Smooth muscle cell (in vitro differentiated cells): ENCODE data around the gene UNC119B. TPM values are rescaled to one million over a fixed set of nuclear protein-coding genes. Genes with fewer than 3 reads are reported as not detected.

ENCODE experiments used
- DNase-seq: peaks from one replicate; lab custom pipeline; 2025; ENCODE audit not compliant: unreplicated experiment; lab: John Stamatoyannopoulos, UW
- H2AFZ ChIP-seq: fragments of 200-600 bp; sonication (generic); 2 replicates; pipeline ENCODE4 v1.6.0; 2016; ENCODE audit warnings: antibody characterized with exemption, low read depth, mild to moderate bottlenecking
- H3F3A ChIP-seq: fragments of 200-600 bp; sonication (generic); 2 replicates; pipeline ENCODE4 v1.6.0; 2017; ENCODE audit warnings: antibody characterized with exemption, low read depth
- H3K27ac ChIP-seq: fragments of 200-600 bp; sonication (generic); 2 replicates; pipeline ENCODE4 v1.5.1; 2016; ENCODE audit warnings: low read depth, mild to moderate bottlenecking
- H3K27me3 ChIP-seq: fragments of 200-600 bp; sonication (generic); 2 replicates; pipeline ENCODE4 v1.6.1; 2016; ENCODE audit warnings: low read depth, mild to moderate bottlenecking
- H3K36me3 ChIP-seq: fragments of 200-600 bp; sonication (generic); 2 replicates; pipeline ENCODE4 v1.5.1; 2016; ENCODE audit warnings: low read depth
- H3K4me1 ChIP-seq: fragments of 200-600 bp; sonication (generic); 2 replicates; pipeline ENCODE4 v1.5.1; 2016; ENCODE audit warnings: low read depth
- H3K4me2 ChIP-seq: fragments of 200-600 bp; sonication (generic); 2 replicates; pipeline ENCODE4 v1.6.0; 2016; ENCODE audit warnings: mild to moderate bottlenecking
- H3K4me3 ChIP-seq: fragments of 200-600 bp; sonication (generic); 2 replicates; pipeline ENCODE4 v1.5.1; 2016; ENCODE audit warnings: mild to moderate bottlenecking
- H3K79me2 ChIP-seq: fragments of 200-600 bp; sonication (generic); 2 replicates; pipeline ENCODE4 v1.6.0; 2016; ENCODE audit warnings: low read depth, mild to moderate bottlenecking
- H3K9ac ChIP-seq: fragments of 200-600 bp; sonication (generic); 2 replicates; pipeline ENCODE4 v1.6.0; 2016; ENCODE audit warnings: low read depth
- H3K9me3 ChIP-seq: fragments of 200-600 bp; sonication (generic); replicated peaks from 2 replicates; pipeline ENCODE4 v1.5.1; 2016; ENCODE audit warnings: low read depth
- H4K20me1 ChIP-seq: fragments of 200-600 bp; sonication (generic); 2 replicates; pipeline ENCODE4 v1.6.0; 2016; ENCODE audit warnings: low read depth
- CTCF ChIP-seq: fragments of 200-600 bp; sonication (generic); IDR thresholded peaks from 2 replicates; pipeline ENCODE4 v1.5.1; 2017; ENCODE audit warnings: borderline replicate concordance, mild to moderate bottlenecking, antibody characterized with exemption; ENCODE audit not compliant: insufficient read depth, poor library complexity, severe bottlenecking
- WGBS: methylation state at CpG from one replicate; pipeline ENCODE4 v1.1.7; 2016; ENCODE audit warnings: low lambda C conversion rate; 5-methylcytosine and 5-hydroxymethylcytosine counted together
- polyA plus RNA-seq: library from polyadenylated mRNA; unstranded; fragments of >200 nt; fragmentation: Nextera tagmentation; extraction: Ambion mirVana; gene quantifications from 2 replicates; pipeline ENCODE4 v1.2.1, GENCODE V29; 2016
- total RNA-seq: library from RNA; depleted of rRNA; stranded (reverse); fragments of >200 nt; gene quantifications from 2 replicates; pipeline ENCODE4 v1.2.3, GENCODE V29; 2014

Gene UNC119B
- total and polyA plus RNA-seq, 2 experiments from 2014 or later: 9.8 to 18.9 TPM

GRCh38 chr12:120686690-120687577 lies 23.3 kb upstream of the UNC119B start, which contains the start of gene MLEC:
MLEC (plus strand) TSS chr12:120687149; CDS start chr12:120687297, 148 bp downstream.
- H3K79me2 ChIP-seq: peaks cover 46% of the 10 kb centered on the region
- peak within 1 kb of the TSS; percentile 81 for H2AFZ ChIP-seq
- no peaks in the 10 kb centered on the region for H3K27me3 ChIP-seq
- H3K4me3 ChIP-seq: peak within 1 kb of the TSS; percentile 73
- H3K4me1 ChIP-seq: peaks cover 19% of the 10 kb centered on the region
- no peaks in the 10 kb centered on the region for H3F3A ChIP-seq
- peak within 1 kb of the TSS; percentile 94 for H3K4me2 ChIP-seq
- WGBS: 1% methylated on average over 83 of the region's 84 CpGs
- H3K9ac ChIP-seq: peak within 1 kb of the TSS; percentile 79
- peak; percentile 96 for DNase-seq
- peak within 1 kb of the TSS; percentile 85 for H3K27ac ChIP-seq
- no peaks in the 10 kb centered on the region for H3K9me3 ChIP-seq
- H3K36me3 ChIP-seq: no peaks in the 10 kb centered on the region
- peaks cover 43% of the 10 kb centered on the region for H4K20me1 ChIP-seq
- no peak for TF ChIP-seq CTCF

GRCh38 chr12:120687578-120688289 lies 22.5 kb upstream of the UNC119B start:
- Histone ChIP-seq H3K4me1 (peaks cover 19% of the 10 kb centered on the region), H3K9ac (peak overlapping the region; percentile 79), H3K79me2 (peaks cover 54% of the 10 kb centered on the region), H3K4me3 (peak overlapping the region; percentile 73), H3K9me3 (no peaks in the 10 kb centered on the region), H4K20me1 (peaks cover 51% of the 10 kb centered on the region), H2AFZ (peak overlapping the region; percentile 69), H3K4me2 (peak overlapping the region; percentile 94), H3F3A (no peaks in the 10 kb centered on the region), H3K36me3 (no peaks in the 10 kb centered on the region), H3K27me3 (no peaks in the 10 kb centered on the region), H3K27ac (peak overlapping the region; percentile 85)
- 1% methylated on average over 31 of the region's 31 CpGs for WGBS
- TF ChIP-seq CTCF: no peak
- DNase-seq: no peak

- Histone ChIP-seq H3K4me2 (peak overlapping the region; percentile 94), H3F3A (no peaks in the 10 kb centered on the region), H4K20me1 (peaks cover 59% of the 10 kb centered on the region), H3K79me2 (peaks cover 63% of the 10 kb centered on the region), H3K27me3 (no peaks in the 10 kb centered on the region), H3K9me3 (no peaks in the 10 kb centered on the region), H3K36me3 (no peaks in the 10 kb centered on the region), H3K4me3 (peak overlapping the region; percentile 73), H3K9ac (peak overlapping the region; percentile 79), H2AFZ (no peak overlapping the region), H3K27ac (peak overlapping the region; percentile 85), H3K4me1 (peaks cover 19% of the 10 kb centered on the region)
- TF ChIP-seq CTCF: no peak
- WGBS: 17% methylated on average over 6 of the region's 6 CpGs
- no peak for DNase-seq
Observed at GRCh38 chr12:120688527-120689071, 21.7 kb upstream of the UNC119B start.
